Nephron progenitor cell (in vitro differentiated cells): ENCODE data around the gene LGALS13.
A peak's percentile ranks its signal among the peaks of the same experiment; 100 is the strongest.

Source experiments
- DNase-seq: peaks from one replicate; pipeline ENCODE4 v3.0.0; 2021
- H3K27ac Mint-ChIP-seq: 2 replicates; pipeline ENCODE4 v1.8.0; 2021; ENCODE audit warnings: mild to moderate bottlenecking, moderate library complexity, mixed read lengths
- H3K27me3 Mint-ChIP-seq: 2 replicates; pipeline ENCODE4 v1.8.0; 2021; ENCODE audit warnings: mild to moderate bottlenecking, low read depth, mixed read lengths; ENCODE audit not compliant: poor library complexity
- H3K36me3 Mint-ChIP-seq: 2 replicates; pipeline ENCODE4 v1.8.0; 2021; ENCODE audit warnings: low read depth, mixed read lengths
- H3K4me1 Mint-ChIP-seq: 2 replicates; pipeline ENCODE4 v1.8.0; 2021; ENCODE audit warnings: mixed read lengths
- H3K4me3 Mint-ChIP-seq: 2 replicates; pipeline ENCODE4 v1.8.0; 2021; ENCODE audit warnings: mild to moderate bottlenecking, moderate library complexity, mixed read lengths
- H3K9me3 Mint-ChIP-seq: 2 replicates; pipeline ENCODE4 v1.8.0; 2021; ENCODE audit warnings: mild to moderate bottlenecking, moderate library complexity, mixed read lengths
- CTCF ChIP-seq: fragments of 200-600 bp; sonication (generic); IDR thresholded peaks from 2 replicates; pipeline ENCODE4 v1.5.0; 2021; ENCODE audit warnings: antibody characterized with exemption

LGALS13 gene

GRCh38 chr19:39643591-39643990 lies 41.3 kb downstream of the LGALS13 start:
- Mint-ChIP-seq H3K4me1 (no peaks in the 10 kb centered on the region), H3K36me3 (no peaks in the 10 kb centered on the region), H3K27ac (no peak overlapping the region), H3K4me3 (no peak overlapping the region), H3K27me3 (peaks cover 55% of the 10 kb centered on the region), H3K9me3 (no peaks in the 10 kb centered on the region)
- no peak for DNase-seq
- no peak for TF ChIP-seq CTCF

- Mint-ChIP-seq H3K4me1 (no peaks in the 10 kb centered on the region), H3K36me3 (no peaks in the 10 kb centered on the region), H3K9me3 (no peaks in the 10 kb centered on the region), H3K4me3 (no peak overlapping the region), H3K27me3 (peaks cover 63% of the 10 kb centered on the region), H3K27ac (no peak overlapping the region)
- TF ChIP-seq CTCF = no peak
- DNase-seq = peak; percentile 77
Observed at GRCh38 chr19:39645800-39646411, 43.6 kb downstream of the LGALS13 start.

GRCh38 chr19:39647918-39648317 lies 45.6 kb downstream of the LGALS13 start:
- H3K27ac Mint-ChIP-seq = no peak overlapping the region
- no peak overlapping the region for H3K4me3 Mint-ChIP-seq
- H3K9me3 Mint-ChIP-seq = no peaks in the 10 kb centered on the region
- peaks cover 74% of the 10 kb centered on the region for H3K27me3 Mint-ChIP-seq
- TF ChIP-seq CTCF = no peak
- DNase-seq = no peak
- no peaks in the 10 kb centered on the region for H3K4me1 Mint-ChIP-seq
- H3K36me3 Mint-ChIP-seq = no peaks in the 10 kb centered on the region

- Mint-ChIP-seq H3K9me3 (no peaks in the 10 kb centered on the region), H3K4me1 (no peaks in the 10 kb centered on the region), H3K27me3 (peaks cover 78% of the 10 kb centered on the region), H3K36me3 (no peaks in the 10 kb centered on the region), H3K27ac (no peak within 1 kb of the TSS), H3K4me3 (no peak within 1 kb of the TSS)
- TF ChIP-seq CTCF = no peak
- no peak for DNase-seq
Observed at GRCh38 chr19:39655613-39656012, 53.3 kb downstream of the LGALS13 start, which contains the start of gene LGALS16. LGALS16 (plus strand) TSS chr19:39655913; CDS start chr19:39655962, 49 bp downstream.
